Astrocyte (in vitro differentiated cells and primary cell): Measurements from ENCODE around the gene FFAR2.
"Not testable (repeated sequence)": the region's sequence is repeated elsewhere in the genome, so short reads cannot be mapped to it uniquely, and the experiment has no call there.

Source experiments
- EZH2 ChIP-seq: IDR thresholded peaks from 2 replicates; pipeline ENCODE4 v1.6.1; 2012; ENCODE audit warnings: mild to moderate bottlenecking, low read length, inconsistent platforms; ENCODE audit not compliant: insufficient read depth
- TF ChIP-seq, protein P1 (sequence below): IDR thresholded peaks from 2 replicates; pipeline ENCODE4 v1.5.1; 2011; ENCODE audit warnings: low read depth, mild to moderate bottlenecking, inconsistent platforms, low read length, moderate library complexity; ENCODE audit not compliant: insufficient read depth

DNA sequence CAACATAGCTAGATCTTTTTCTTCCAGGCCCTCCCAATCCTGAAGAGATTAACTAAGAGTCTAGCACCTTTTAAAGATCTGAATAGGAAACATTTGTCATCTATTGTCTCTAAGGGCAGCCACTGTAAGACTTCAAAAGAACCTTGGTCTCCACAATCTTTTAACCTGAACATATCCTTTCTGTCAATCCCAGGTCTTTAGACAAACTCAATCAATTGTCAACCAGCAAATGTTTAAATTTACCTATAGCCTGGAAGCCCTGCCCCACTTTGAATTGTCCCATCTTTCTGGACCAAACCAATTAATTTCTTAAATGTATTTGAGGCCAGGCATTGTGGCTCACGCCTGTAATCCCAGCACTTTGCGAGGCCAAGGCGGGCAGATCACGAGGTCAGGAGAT, 23.0 kb downstream of the FFAR2 start:
- TF ChIP-seq, protein P1, sequence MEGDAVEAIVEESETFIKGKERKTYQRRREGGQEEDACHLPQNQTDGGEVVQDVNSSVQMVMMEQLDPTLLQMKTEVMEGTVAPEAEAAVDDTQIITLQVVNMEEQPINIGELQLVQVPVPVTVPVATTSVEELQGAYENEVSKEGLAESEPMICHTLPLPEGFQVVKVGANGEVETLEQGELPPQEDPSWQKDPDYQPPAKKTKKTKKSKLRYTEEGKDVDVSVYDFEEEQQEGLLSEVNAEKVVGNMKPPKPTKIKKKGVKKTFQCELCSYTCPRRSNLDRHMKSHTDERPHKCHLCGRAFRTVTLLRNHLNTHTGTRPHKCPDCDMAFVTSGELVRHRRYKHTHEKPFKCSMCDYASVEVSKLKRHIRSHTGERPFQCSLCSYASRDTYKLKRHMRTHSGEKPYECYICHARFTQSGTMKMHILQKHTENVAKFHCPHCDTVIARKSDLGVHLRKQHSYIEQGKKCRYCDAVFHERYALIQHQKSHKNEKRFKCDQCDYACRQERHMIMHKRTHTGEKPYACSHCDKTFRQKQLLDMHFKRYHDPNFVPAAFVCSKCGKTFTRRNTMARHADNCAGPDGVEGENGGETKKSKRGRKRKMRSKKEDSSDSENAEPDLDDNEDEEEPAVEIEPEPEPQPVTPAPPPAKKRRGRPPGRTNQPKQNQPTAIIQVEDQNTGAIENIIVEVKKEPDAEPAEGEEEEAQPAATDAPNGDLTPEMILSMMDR = not testable (repeated sequence)
- TF ChIP-seq EZH2 = not testable (repeated sequence)
